GM21717 (cell line): ENCODE data around the gene PDE6H.

Experiments
- ATAC-seq: cut with Tn5 transposase; IDR thresholded peaks from one replicate; pipeline ENCODE4 v1.9.1; 2021; ENCODE audit warnings: mild to moderate bottlenecking, moderate library complexity; ENCODE audit not compliant: unreplicated experiment

The PDE6H gene

DNA sequence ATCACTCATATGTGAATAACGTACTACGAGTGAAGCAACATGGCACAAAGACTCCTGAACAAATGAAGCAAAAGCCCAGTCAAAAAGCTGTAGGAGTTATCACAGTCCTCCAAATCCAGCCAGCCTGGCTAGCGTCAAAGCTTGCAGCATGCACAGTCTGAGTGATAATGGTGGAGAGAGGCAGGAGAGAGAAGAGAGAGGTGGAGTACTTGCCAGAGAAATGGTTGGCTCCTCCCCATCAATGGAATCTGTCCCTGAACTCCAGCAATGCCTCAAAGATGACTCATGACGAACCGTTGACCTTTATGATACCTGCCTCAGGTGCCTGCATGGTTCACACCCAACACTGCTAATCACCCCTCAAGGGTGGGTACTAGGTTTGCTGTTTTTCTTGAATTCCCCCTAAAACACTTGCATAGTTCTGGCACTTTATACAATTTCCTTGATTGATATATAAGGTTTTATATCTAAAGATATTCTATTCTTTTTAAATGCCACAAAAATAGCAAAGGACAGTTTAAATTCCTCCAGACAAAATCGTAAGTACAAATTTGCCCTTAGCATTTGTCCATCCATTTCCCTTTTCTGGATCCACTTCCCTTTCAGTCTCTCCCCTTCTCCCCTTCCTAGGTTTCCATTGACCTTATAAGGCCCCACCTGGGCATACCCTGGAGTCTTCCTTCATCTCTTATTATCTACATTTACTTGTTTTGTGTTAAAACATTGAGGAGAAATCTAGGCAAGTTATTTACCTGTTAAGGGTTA, 21.7 kb upstream of the PDE6H start:
- ATAC-seq: no peak

DNA sequence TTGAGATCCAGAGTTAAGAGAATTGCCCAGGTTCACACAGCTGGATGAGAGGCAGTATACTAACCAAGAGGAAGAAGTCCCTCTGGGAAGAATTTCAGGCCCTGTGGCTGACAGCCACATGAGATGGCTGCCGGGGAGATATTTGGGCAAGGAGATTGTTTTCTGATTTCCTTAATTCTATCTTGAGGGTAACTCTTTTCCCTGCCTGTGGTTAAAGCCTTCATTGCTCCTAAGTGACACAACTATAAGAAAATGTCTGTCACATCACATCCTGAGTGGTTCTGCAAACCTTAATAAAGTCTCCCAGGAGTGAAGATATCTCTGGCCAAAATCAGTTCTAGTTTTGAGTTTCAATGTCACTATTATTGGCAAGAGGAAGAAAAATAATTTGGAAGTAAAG, 21.0 kb upstream of the PDE6H start:
- ATAC-seq: no peak

- peak; percentile 57 for ATAC-seq
These were observed 20.4 kb upstream of the PDE6H start for GRCh38 chr12:14952299-14952921.

- ATAC-seq: no peak
These were observed 19.1 kb upstream of the PDE6H start for GRCh38 chr12:14953752-14954151.

DNA sequence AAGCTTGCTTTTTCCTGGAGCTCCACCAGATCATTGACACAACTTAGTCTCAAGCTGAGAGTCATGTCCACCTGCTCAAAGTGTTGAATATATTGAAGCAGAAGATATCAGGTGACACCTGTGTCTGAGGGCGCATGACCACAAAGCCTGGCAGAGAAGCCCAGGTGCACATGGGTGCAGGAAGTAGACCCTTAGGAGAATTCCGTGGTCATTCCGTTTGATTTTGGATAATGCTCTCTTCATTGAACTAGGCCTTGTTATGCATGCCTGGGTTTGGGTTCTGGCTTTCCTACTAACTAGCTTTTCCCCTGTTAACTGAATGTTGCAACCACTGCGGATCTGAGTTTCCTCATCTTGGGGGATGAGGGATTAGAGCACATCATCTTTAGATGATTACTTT, 18.6 kb upstream of the PDE6H start:
- no peak for ATAC-seq

- ATAC-seq: peak; percentile 34
These were observed 16.6 kb upstream of the PDE6H start for GRCh38 chr12:14956024-14956891.

DNA sequence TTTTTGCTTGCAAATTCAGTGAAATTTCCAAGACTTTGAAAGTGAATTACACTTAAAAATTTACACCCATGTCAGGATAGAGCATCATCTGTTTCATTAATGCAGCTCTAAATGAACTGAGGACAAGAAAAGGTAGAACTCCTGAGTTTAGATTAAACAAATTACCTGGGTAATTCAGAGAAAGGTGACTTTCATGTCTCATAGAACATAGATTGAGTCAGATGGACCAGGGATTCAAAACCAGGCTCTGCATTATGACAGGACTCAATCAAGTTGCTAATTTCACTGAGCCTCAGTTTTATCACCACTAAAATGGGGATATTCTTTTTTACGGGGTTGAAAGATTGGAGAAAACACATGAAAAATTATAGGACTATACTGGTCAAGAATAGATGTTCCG, 15.9 kb upstream of the PDE6H start:
- no peak for ATAC-seq

DNA sequence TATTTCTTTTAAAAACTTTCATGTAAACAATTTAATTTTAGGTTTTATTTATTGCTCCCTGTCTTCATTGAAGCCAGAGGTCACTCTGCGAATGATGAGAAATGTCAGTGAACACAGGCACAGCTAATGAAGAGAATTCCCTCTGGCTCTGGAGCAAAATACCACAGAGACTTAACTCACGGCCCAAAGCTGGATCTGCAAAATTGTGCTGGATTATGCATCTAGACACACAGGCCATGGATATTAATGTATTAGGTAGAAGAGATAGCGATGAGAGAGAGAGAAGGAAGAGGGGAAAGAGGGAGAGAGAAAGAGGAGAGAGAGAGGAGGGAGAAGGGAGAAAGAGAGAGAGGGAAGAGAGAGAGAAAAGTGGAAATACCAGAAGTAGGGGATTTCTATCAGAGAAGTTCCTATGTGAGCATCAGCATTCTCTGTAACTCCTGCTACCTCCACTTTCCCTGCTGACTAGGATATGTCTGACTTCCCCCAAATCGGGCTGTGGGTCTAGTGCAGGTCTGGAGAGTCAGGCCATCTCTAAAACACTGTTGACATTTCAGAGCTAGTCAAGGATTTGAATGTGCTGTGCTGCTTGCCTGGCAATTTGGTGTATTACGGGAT, 15.2 kb upstream of the PDE6H start:
- ATAC-seq: no peak

DNA sequence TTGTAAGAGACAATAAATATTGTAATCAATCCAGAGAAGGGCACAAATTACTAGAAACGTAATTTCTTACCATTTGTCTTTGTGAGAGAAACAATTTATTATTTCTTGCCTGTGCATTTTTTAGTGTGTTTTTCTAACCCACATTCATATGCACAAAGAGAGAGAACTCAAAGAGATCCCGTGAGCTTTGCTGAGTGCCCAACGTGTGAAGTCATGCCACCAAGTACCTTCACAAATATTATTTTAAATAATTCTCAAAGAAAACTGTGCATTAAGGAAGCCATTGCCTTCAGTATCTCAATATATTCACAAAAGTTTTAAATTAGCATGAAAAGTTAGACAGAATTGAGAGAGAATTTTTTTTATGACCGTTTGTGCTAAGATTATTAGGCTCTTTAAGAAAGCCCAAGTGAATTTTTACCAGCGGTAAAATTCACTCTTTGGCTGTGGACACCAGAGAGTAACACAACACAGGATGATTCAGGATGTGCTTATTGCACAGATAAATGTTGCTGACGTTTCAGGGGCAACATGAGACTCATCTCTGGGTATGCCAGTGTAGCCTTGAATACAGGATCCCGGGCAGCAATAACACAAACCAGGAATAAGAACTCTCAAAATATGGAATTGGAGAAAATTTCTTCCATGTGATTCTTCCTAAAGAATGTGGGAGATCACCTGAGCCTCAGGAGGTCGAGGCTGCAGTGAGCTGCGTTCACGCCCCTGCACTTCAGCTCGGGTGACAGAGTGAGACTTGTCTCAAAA, 14.3 kb upstream of the PDE6H start:
- no peak for ATAC-seq

DNA sequence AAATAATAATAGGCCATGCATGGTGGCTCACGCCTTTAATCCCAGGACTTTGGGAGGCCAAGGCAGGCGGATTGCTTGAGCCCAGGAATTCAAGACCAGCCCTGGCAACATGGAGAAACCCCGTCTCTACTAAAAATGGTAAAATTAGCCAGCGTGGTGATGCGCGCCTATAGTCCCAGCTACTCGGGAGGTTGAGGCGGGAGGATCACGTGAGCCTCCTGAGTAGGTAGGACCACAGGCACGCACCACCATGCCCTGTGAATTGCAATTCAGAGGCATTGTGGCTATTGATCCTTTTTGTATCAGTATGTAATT, 13.8 kb upstream of the PDE6H start:
- ATAC-seq: no peak

DNA sequence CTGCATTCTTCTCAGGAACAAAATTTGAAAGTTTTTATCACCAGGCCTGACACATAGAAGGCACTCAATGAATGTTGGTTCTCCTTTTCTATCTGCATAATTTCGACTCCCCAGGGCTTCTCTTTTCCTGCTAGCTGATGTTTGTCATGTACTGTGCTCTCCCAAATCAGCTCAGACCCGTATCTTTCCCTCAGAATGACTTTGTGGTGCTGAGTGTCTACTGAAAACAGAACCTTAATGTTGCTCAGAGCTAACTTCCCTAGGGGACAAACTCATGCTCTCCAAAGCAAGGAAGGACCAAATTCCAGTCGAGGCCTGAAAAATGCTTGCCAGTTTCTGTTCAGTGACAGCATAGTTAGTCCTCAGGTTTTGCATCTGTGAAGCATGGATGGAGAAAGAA, 13.4 kb upstream of the PDE6H start:
- no peak for ATAC-seq

DNA sequence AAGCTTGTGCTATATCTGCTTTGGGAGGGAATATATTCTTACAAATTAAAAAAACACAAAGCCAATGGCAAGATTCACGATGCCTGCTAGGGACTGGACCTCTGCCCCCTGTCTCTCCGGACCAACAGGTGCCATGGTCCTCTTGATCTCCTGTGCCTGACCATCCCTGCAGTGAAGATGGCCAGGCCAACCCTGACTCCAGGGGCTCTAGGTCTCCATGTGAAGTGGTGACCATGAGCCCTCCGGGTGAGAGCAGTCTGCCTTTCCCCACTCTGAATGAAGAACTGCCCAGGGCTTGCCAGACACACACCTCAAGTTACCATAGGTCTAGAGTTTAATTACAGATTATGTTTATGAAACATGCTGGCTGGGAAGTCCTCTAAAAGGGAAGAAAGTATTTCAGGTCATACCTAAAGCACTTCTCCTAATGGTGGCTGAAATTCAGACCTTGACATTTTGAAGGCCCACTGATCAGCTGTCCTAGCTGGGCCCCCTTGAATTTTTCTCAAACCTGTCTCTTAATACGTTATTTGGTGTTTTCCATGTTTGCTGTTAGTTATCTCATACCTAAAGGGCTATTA, 12.8 kb upstream of the PDE6H start:
- ATAC-seq: no peak

DNA sequence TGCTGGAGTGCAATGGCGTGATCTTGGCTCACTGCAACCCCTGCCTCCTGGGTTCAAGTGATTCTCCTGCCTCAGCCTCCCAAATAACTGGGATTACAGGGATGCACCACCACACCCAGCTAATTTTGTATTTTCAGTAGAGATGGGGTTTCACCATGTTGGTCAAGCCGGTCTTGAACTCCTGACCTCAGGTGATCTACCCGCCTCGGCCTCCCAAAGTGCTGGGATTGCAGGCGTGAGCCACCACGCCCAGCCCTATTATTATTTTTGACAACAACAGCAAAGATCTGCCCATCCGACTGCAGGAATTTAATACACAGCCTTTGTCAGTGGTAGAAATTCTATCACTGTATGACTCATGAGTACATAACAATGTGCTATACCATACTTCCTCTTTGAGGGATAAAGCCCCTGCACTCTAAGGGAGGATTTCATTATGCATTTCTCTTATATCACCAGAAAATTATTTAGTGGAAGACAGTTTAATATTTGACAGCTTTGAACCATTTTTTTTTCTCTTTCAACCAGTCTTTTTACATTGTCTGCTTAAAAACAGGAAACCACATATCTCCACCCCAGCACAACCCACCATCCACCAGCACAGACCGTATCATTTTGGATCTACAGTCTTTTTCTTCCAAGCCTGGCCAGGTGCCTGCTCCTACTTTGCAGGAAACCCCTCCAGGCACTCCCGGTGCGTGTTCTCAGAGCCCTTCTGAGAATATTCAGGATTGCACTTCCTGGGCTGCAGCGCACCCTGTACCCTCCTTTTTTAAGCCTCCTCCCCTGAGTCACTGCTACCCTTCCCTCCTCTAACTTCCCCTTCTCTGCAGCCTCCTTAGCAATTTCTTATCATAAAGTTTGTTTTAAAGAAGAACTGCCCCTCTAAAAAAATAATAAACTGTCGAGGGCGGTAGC, 12.0 kb upstream of the PDE6H start:
- peak; percentile 43 for ATAC-seq

- ATAC-seq: peak; percentile 56
These were observed 11.2 kb upstream of the PDE6H start, which contains the start of gene ARHGDIB for GRCh38 chr12:14961466-14962152. ARHGDIB (minus strand) TSS chr12:14961601; CDS start chr12:14950712, 10,889 bp downstream.

DNA sequence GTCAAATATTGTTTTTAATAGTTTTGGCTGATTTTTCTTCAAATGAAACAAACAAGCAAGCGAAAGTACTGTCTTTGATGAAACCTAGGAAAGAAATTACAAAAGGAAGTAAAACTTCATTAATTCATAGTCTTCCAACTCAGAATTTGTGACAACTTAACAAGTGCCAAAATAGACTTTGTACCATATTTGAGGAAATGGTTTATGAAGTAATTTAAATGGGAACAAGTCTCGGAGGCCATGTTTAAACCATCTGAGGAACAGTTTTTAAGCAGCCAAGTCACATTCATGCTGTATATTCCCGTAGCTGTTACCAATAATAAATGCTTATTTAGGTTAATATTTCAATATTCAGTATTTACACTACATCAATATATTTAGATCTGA, 10.7 kb upstream of the PDE6H start:
- ATAC-seq: no peak

GRCh38 chr12:14962797-14963196, 10.0 kb upstream of the PDE6H start:
- ATAC-seq: no peak

GRCh38 chr12:14963520-14963919, 9.3 kb upstream of the PDE6H start:
- ATAC-seq: no peak

- ATAC-seq: no peak
These were observed 8.4 kb upstream of the PDE6H start for GRCh38 chr12:14964406-14964805.

- ATAC-seq: no peak
These were observed 7.6 kb upstream of the PDE6H start for GRCh38 chr12:14965221-14965620.
